ENCODE results near the gene TPSAB1. TPM values are rescaled to one million over a fixed set of nuclear protein-coding genes. Genes with fewer than 3 reads are reported as not detected.

Gene TPSAB1
- polyA plus RNA-seq, 6 donors from 2014 or later = not detected

- Mint-ChIP-seq H3K36me3 (no peaks in the 10 kb centered on the region), H3K27ac (no peak overlapping the region), H3K4me3 (peak overlapping the region in 1 of 8 donors; percentile 53), H3K9me3 (no peaks in the 10 kb centered on the region), H3K4me1 (no peaks in the 10 kb centered on the region), H3K27me3 (peaks cover 0 to 5% (median 0%) of the 10 kb centered on the region in 3 donors)
- ATAC-seq (ENCODE audit: low read depth in 2 of 2) (no peak), DNase-seq (no peak)
Observed at GRCh38 chr16:1214719-1215118, 25.8 kb upstream of the TPSAB1 start.

GRCh38 chr16:1215574-1216295 lies 24.8 kb upstream of the TPSAB1 start:
- Mint-ChIP-seq H3K27me3 (peaks cover 0 to 5% (median 0%) of the 10 kb centered on the region in 3 donors), H3K36me3 (no peaks in the 10 kb centered on the region), H3K4me1 (no peaks in the 10 kb centered on the region), H3K27ac (no peak overlapping the region), H3K4me3 (no peak overlapping the region), H3K9me3 (no peaks in the 10 kb centered on the region)
- DNase-seq = no peak
- ATAC-seq (ENCODE audit: low read depth in 2 of 2) = no peak

GRCh38 chr16:1216296-1216619 lies 24.2 kb upstream of the TPSAB1 start:
- Mint-ChIP-seq H3K36me3 (no peaks in the 10 kb centered on the region), H3K4me3 (no peak overlapping the region), H3K4me1 (no peaks in the 10 kb centered on the region), H3K27me3 (peaks cover 0 to 5% (median under 1%) of the 10 kb centered on the region in 3 donors), H3K9me3 (no peaks in the 10 kb centered on the region), H3K27ac (no peak overlapping the region)
- no peak for DNase-seq
- no peak for ATAC-seq (ENCODE audit: low read depth in 2 of 2)

- no peaks in the 10 kb centered on the region for H3K36me3 Mint-ChIP-seq
- no peaks in the 10 kb centered on the region for H3K4me1 Mint-ChIP-seq
- no peak for DNase-seq
Observed at GRCh38 chr16:1216681-1217400, 23.7 kb upstream of the TPSAB1 start.

GRCh38 chr16:1217526-1217925 lies 23.0 kb upstream of the TPSAB1 start:
- Mint-ChIP-seq H3K27me3 (peaks cover 0 to 7% (median 5%) of the 10 kb centered on the region in 3 donors), H3K36me3 (no peaks in the 10 kb centered on the region), H3K4me1 (no peaks in the 10 kb centered on the region), H3K4me3 (no peak overlapping the region), H3K9me3 (no peaks in the 10 kb centered on the region), H3K27ac (no peak overlapping the region)
- DNase-seq (no peak), ATAC-seq (ENCODE audit: low read depth in 2 of 2) (no peak)

More at GRCh38 chr16:1216681-1217400, 23.7 kb upstream of the TPSAB1 start:
- no peak for ATAC-seq (ENCODE audit: low read depth in 2 of 2)
- H3K9me3 Mint-ChIP-seq = no peaks in the 10 kb centered on the region
- H3K4me3 Mint-ChIP-seq = no peak overlapping the region
- peaks cover 0 to 6% (median 5%) of the 10 kb centered on the region in 3 donors for H3K27me3 Mint-ChIP-seq
- no peak overlapping the region for H3K27ac Mint-ChIP-seq

- Mint-ChIP-seq H3K27ac (no peak overlapping the region), H3K36me3 (no peaks in the 10 kb centered on the region), H3K9me3 (no peaks in the 10 kb centered on the region), H3K4me1 (no peaks in the 10 kb centered on the region), H3K4me3 (no peak overlapping the region), H3K27me3 (peaks cover 0 to 7% (median 5%) of the 10 kb centered on the region in 3 donors)
- DNase-seq = no peak
- no peak for ATAC-seq (ENCODE audit: low read depth in 2 of 2)
Observed at GRCh38 chr16:1218061-1218929, 22.2 kb upstream of the TPSAB1 start.

- no peak for DNase-seq
- Mint-ChIP-seq H3K4me3 (peak overlapping the region in 1 of 8 donors; percentile 35), H3K36me3 (no peaks in the 10 kb centered on the region), H3K27me3 (peaks cover 0 to 7% (median 5%) of the 10 kb centered on the region in 3 donors), H3K4me1 (no peaks in the 10 kb centered on the region), H3K9me3 (no peaks in the 10 kb centered on the region), H3K27ac (no peak overlapping the region)
- no peak for ATAC-seq (ENCODE audit: low read depth in 2 of 2)
Observed at GRCh38 chr16:1218930-1219611, 21.4 kb upstream of the TPSAB1 start.

GRCh38 chr16:1220098-1220728 lies 20.3 kb upstream of the TPSAB1 start:
- Mint-ChIP-seq H3K36me3 (no peaks in the 10 kb centered on the region), H3K27me3 (peaks cover 0 to 7% (median 5%) of the 10 kb centered on the region in 3 donors), H3K4me1 (no peaks in the 10 kb centered on the region), H3K27ac (no peak overlapping the region), H3K4me3 (no peak overlapping the region), H3K9me3 (no peaks in the 10 kb centered on the region)
- ATAC-seq (ENCODE audit: low read depth in 2 of 2) (no peak), DNase-seq (no peak)

- Mint-ChIP-seq H3K4me3 (no peak overlapping the region), H3K27ac (no peak overlapping the region), H3K4me1 (no peaks in the 10 kb centered on the region), H3K36me3 (no peaks in the 10 kb centered on the region), H3K27me3 (peaks cover 0 to 7% (median 2%) of the 10 kb centered on the region in 3 donors), H3K9me3 (no peaks in the 10 kb centered on the region)
- ATAC-seq (ENCODE audit: low read depth in 2 of 2) (no peak), DNase-seq (no peak)
Observed at GRCh38 chr16:1220841-1221627, 19.5 kb upstream of the TPSAB1 start.

- H3K27me3 Mint-ChIP-seq = peaks cover 0 to 7% (median 5%) of the 10 kb centered on the region in 3 donors
Observed at GRCh38 chr16:1221628-1222552, 18.6 kb upstream of the TPSAB1 start.

GRCh38 chr16:1222553-1223354 lies 17.8 kb upstream of the TPSAB1 start:
- H3K27ac Mint-ChIP-seq = peak overlapping the region in 1 of 6 donors; percentile 71
- no peak overlapping the region for H3K4me3 Mint-ChIP-seq

More at GRCh38 chr16:1221628-1222552, 18.6 kb upstream of the TPSAB1 start:
- DNase-seq (no peak), ATAC-seq (ENCODE audit: low read depth in 2 of 2) (no peak)
- H3K4me1 Mint-ChIP-seq = no peaks in the 10 kb centered on the region
- H3K9me3 Mint-ChIP-seq = no peaks in the 10 kb centered on the region
- no peak overlapping the region for H3K4me3 Mint-ChIP-seq
- H3K27ac Mint-ChIP-seq = no peak overlapping the region
- no peaks in the 10 kb centered on the region for H3K36me3 Mint-ChIP-seq

More at GRCh38 chr16:1222553-1223354, 17.8 kb upstream of the TPSAB1 start:
- no peak for ATAC-seq (ENCODE audit: low read depth in 2 of 2)
- Mint-ChIP-seq H3K36me3 (no peaks in the 10 kb centered on the region), H3K9me3 (no peaks in the 10 kb centered on the region), H3K27me3 (peaks cover 0 to 9% (median 7%) of the 10 kb centered on the region in 3 donors), H3K4me1 (no peaks in the 10 kb centered on the region)
- DNase-seq = no peak
